ENCODE data around the gene ZNF831.

The ZNF831 gene

GRCh38 chr20:59217173-59217572 is 53.6 kb downstream of the ZNF831 start:
- DNase-seq, result no peak

- no peak for DNase-seq
These were observed 54.2 kb downstream of the ZNF831 start for GRCh38 chr20:59217794-59218280.

GRCh38 chr20:59219211-59219610 is 55.6 kb downstream of the ZNF831 start:
- DNase-seq, result no peak

DNA sequence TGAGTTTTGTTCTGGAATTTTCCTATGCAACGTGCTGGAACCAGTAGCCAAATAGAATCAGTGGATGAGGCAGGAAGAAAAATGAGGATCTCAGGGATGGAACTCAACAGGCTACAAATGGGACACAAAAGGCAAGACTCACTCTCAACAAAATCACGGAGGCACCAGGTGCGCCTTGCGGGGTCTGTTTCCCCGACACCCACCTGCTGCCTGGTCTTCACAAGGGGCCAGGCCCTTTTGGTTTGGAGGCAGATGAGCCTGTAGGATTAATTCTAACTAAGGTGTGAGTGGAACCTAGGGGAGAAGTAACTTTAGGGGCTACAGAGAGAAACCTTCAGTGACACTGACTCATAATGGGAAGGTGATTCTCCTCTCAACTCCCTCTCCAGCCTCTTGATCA is 56.5 kb downstream of the ZNF831 start:
- no peak for DNase-seq

- no peak for DNase-seq
These were observed 57.6 kb downstream of the ZNF831 start for GRCh38 chr20:59221049-59221706.

DNA sequence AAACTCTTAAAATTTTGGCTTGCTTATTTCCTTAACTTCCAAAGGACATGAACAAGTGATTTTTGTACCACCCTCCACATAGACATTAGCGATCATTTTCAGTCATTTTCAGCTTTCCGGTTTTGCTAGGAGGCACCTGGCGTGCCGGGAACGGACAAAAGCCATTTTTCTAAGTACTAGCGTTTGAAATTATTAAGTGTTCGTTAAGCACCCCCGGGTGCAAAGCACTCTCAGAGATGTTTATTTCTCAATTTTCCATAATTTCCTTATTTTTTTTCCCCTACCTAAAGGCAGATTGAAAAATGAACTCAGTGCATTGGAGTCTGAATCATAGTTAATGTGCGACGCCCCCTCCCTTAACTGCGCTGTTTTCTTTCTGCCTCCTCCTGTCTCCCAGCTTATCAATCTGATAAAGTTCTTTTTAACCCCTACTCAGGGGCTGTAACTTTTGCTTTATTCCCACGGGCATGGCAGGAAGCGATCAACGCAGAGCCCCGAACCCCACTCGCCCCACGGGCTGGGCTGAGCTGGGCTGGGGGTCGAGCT is 58.2 kb downstream of the ZNF831 start:
- DNase-seq, result no peak

- DNase-seq, result peak; percentile 67
These were observed 58.9 kb downstream of the ZNF831 start for GRCh38 chr20:59222253-59223181.

GRCh38 chr20:59223182-59223601 is 59.6 kb downstream of the ZNF831 start:
- no peak for DNase-seq

DNA sequence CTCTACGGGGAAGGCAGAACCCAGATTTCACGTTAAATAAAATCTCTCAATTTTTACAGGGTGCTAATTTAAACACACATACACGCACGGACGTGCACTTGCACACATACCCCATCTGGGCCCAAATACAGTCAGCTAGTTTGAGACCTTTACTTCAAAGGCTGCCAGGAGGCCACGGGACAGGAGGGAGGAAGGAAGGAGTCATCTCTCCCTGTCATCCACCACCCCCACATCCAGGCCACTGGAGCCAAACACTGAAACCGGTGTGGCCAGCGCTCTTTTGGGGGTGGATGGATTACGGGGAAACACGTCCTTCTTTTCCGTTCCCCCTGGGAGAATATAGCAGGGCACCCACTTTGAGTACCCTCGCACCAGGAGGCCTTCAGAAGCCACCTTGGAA is 60.1 kb downstream of the ZNF831 start:
- no peak for DNase-seq

GRCh38 chr20:59224236-59224635 is 60.6 kb downstream of the ZNF831 start:
- no peak for DNase-seq

DNA sequence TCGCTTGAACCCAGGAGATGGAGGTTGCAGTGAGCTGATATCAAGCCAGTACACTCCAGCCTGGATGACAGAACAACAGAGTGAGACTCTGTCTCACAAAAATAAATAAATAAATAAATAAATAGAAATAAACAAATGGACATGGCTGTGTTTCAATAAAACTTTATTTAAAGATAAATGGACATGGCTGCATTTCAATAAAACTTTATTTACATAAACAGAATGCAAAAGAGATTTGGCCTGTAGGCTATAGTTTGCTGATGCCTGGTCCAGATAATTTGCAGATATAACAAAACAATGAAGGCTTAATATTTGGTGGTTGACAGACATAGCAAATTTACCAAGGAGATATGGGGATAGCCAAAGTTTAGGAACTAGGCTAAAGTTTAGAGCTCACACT is 66.8 kb downstream of the ZNF831 start:
- no peak for DNase-seq

DNA sequence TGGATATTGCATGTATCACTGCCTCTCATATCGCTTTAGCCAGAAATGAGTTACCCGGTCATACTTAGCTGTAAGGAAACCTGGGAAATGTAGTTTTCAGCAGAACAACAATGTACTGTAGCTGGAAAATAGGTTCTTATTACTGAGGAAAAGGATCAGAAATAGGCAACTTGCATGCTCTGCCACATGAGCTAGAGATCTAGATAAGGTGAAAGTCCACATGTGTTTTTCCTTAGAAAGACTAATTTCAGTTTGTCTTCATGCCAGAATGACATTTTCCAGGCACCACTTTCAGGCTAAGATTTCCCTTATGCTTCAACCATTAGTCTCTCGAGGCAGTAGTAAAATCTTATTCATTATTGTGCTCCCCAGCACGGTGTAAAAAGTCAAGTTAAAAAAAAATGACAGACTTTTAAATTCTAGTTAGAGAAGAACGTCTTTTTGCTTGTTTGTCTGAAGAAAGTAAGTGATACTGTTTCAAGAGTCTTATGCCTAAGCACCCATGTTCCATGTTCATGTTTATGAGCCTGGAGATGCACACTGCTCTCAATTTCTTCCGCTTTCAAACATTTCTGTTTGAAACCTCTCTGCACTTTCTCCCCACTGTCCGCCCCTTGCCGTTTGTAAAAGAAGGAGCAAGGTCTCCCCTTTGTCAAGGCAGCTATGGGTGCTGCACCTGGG is 67.6 kb downstream of the ZNF831 start:
- DNase-seq, result no peak

DNA sequence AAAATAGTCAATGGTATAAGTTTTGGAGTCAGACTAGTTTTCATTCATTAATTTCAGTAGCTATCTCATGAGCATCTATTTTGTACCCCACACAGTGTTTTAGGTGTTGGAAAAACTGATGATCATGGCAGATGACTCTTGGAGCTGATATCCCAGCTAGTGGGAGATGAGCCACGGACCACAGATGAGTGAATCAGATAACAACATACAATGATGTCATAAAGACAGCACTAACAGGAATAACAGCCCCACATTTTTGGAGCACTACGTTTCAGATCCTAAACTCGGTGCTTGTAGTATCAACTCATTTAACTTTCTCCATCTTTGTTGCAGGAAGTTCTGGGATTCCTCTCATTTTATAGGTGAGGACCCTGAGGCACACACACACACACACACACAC is 69.0 kb downstream of the ZNF831 start:
- DNase-seq, result peak; percentile 16

GRCh38 chr20:59235226-59235625 is 71.6 kb downstream of the ZNF831 start:
- DNase-seq, result no peak

DNA sequence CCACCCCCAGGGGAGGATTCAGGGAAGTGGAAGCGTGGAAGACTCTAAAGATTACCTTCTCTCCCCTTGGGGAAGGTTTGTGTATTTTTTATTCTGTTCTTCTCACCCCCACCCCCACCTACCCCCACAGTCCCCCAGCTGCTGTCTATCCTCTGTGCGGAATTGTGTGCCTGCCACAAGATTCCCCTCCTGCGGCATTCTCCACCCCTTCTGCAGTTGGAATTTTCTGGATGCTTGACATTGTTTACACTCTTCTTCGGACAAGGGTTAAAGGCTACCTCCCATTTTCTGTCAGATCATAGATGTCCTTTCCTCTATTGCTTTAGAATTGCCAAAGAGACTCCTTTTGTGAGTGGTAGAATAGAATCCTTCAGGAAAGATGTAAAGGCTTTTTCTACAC is 76.4 kb downstream of the ZNF831 start:
- no peak for DNase-seq

- no peak for DNase-seq
These were observed 79.3 kb downstream of the ZNF831 start for GRCh38 chr20:59242714-59243626.

GRCh38 chr20:59246691-59247400 is 83.2 kb downstream of the ZNF831 start:
- DNase-seq, result no peak

- peak; percentile 5 for DNase-seq
These were observed 84.4 kb downstream of the ZNF831 start for GRCh38 chr20:59247731-59248684.

- DNase-seq, result no peak
These were observed 86.7 kb downstream of the ZNF831 start for GRCh38 chr20:59250293-59250692.

- no peak for DNase-seq
These were observed 89.7 kb downstream of the ZNF831 start for GRCh38 chr20:59253325-59253724.

Data from EL (cell line).